Testis (tissue), 2 donors: ENCODE data around the gene PCDHGA7.

ENCODE experiments used
- CTCF ChIP-seq, 3 experiments: fragments of 450-650 bp in 2 of 3; fragments of 200-600 bp in 1 of 3; sonication (generic) in 1 of 3; IDR thresholded peaks; one replicate each; pipeline ENCODE4 v1.5.1; 2016 to 2019; ENCODE audit warnings: antibody characterized with exemption in 3 of 3, mild to moderate bottlenecking in 2 of 3, moderate library complexity in 1 of 3
- POLR2A ChIP-seq: fragments of 450-650 bp; IDR thresholded peaks from one replicate; pipeline ENCODE4 v1.6.1; 2017; ENCODE audit warnings: antibody characterized with exemption, mild to moderate bottlenecking, moderate library complexity

DNA sequence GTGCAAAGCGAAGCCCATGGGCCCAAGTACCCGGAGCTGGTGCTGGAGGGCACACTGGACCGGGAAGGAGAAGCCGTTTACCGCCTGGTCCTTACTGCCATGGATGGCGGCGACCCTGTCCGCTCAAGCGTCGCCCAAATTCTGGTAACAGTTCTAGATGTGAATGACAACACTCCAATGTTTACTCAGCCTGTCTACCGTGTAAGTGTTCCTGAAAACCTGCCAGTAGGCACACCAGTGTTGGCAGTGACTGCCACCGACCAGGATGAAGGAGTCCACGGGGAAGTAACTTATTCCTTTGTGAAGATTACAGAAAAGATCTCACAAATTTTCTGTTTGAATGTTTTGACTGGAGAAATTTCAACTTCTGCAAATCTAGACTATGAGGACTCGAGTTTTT is 7.9 kb upstream of the PCDHGA7 start:
- TF ChIP-seq CTCF (IDR thresholded peaks at IDR 0.05) (no peak), POLR2A (no peak)
